PC-9 (cell line): Measurements from ENCODE around the gene EGR1. TPM values are rescaled to one million over a fixed set of nuclear protein-coding genes. Genes with fewer than 3 reads are reported as not detected.

Experiments
- BruUV-seq: library from RNA; stranded (reverse); fragments of 400-500 nt; replicated peaks from 2 replicates; lab custom pipeline; 2021; lab: Mats Ljungman, UMichigan
- CTCF ChIA-PET: fragments of 300-600 bp; sonication (Branson Sonifier 250); formaldehyde crosslinking; loops from one replicate; lab custom pipeline; 2022; ENCODE audit warnings: antibody characterized with exemption; lab: Charles Lee
- POLR2A ChIA-PET: fragments of 300-600 bp; sonication (Branson Sonifier 250); formaldehyde crosslinking; loops from one replicate; lab custom pipeline; 2022; ENCODE audit warnings: antibody characterized with exemption; ENCODE audit not compliant: unreplicated experiment; lab: Charles Lee
- DNase-seq, 2 experiments: peaks; one replicate each; pipeline versions ENCODE4 v3.0.0 to v3.0.0-alpha.2; 2015 to 2022; ENCODE audit warnings: mixed read lengths in 1 of 2
- H2AFZ ChIP-seq: fragments of 200-600 bp; sonication (generic); 2 replicates; pipeline ENCODE4 v1.8.1; 2017; ENCODE audit warnings: antibody characterized with exemption
- H3F3A ChIP-seq: fragments of 200-600 bp; sonication (generic); 2 replicates; pipeline ENCODE4 v1.8.1; 2017; ENCODE audit warnings: antibody characterized with exemption, mild to moderate bottlenecking, low read depth; ENCODE audit not compliant: insufficient read depth
- H3K27ac ChIP-seq: fragments of 200-600 bp; sonication (generic); 2 replicates; pipeline ENCODE4 v1.6.1; 2016; ENCODE audit warnings: mixed run types
- H3K27me3 ChIP-seq: fragments of 200-600 bp; sonication (generic); 2 replicates; pipeline ENCODE4 v1.6.1; 2016; ENCODE audit warnings: low read depth, mixed run types; ENCODE audit not compliant: insufficient read depth
- H3K36me3 ChIP-seq: fragments of 200-600 bp; sonication (generic); 2 replicates; pipeline ENCODE4 v1.6.1; 2016; ENCODE audit warnings: low read depth, mixed run types
- H3K4me1 ChIP-seq: fragments of 200-600 bp; sonication (generic); replicated peaks from 2 replicates; pipeline ENCODE4 v1.6.1; 2016; ENCODE audit warnings: mixed run types; ENCODE audit not compliant: insufficient read depth
- H3K4me2 ChIP-seq: fragments of 200-600 bp; sonication (generic); 2 replicates; pipeline ENCODE4 v1.6.1; 2017; ENCODE audit warnings: mixed run types
- H3K4me3 ChIP-seq: fragments of 200-600 bp; sonication (generic); 2 replicates; pipeline ENCODE4 v1.6.1; 2016; ENCODE audit warnings: mixed run types
- H3K79me2 ChIP-seq: fragments of 200-600 bp; sonication (generic); 2 replicates; pipeline ENCODE4 v1.6.1; 2017; ENCODE audit warnings: low read depth, mixed run types
- H3K9me2 ChIP-seq: fragments of 200-600 bp; sonication (generic); 2 replicates; pipeline ENCODE4 v1.8.1; 2017; ENCODE audit warnings: mild to moderate bottlenecking; ENCODE audit not compliant: insufficient read depth
- H3K9me3 ChIP-seq: fragments of 200-600 bp; sonication (generic); 2 replicates; pipeline ENCODE4 v1.8.1; 2016; ENCODE audit warnings: low read depth; ENCODE audit not compliant: insufficient read depth
- H4K20me1 ChIP-seq: fragments of 200-600 bp; sonication (generic); 2 replicates; pipeline ENCODE4 v1.8.1; 2017; ENCODE audit not compliant: insufficient read depth
- CTCF ChIP-seq: fragments of 200-600 bp; sonication (generic); conservative IDR thresholded peaks from 2 replicates; pipeline ENCODE4 v1.6.1; 2017; ENCODE audit warnings: mixed run types, antibody characterized with exemption, mild to moderate bottlenecking, moderate library complexity
- EZH2 ChIP-seq: fragments of 200-600 bp; sonication (generic); IDR thresholded peaks from 2 replicates; pipeline ENCODE4 v1.8.0; 2017; ENCODE audit warnings: antibody characterized with exemption, low read depth
- intact Hi-C: fragments of 100-400 bp; cut with micrococcal nuclease; formaldehyde crosslinking; loops from one replicate; pipeline ENCODE4 v1.10.0; 2022; ENCODE audit not compliant: unreplicated experiment
- total RNA-seq: library from RNA; stranded (reverse); gene quantifications from 2 replicates; pipeline ENCODE4 v1.2.3, GENCODE V29; 2021

The EGR1 gene
- total RNA-seq, 1 experiment from 2014 or later: 24.7 TPM

GRCh38 chr5:138439477-138440158 lies 25.7 kb upstream of the EGR1 start:
- POLR2A ChIA-PET: interaction anchor here (0.5 kb wide), 1 partner anchor 102 kb away, joined by 3 read pairs; no protein-coding TSS in a partner anchor
- Histone ChIP-seq H3K27ac (no peak overlapping the region), H3K79me2 (no peaks in the 10 kb centered on the region), H4K20me1 (0 out of 2 replicates have a peak, but pooled peaks cover 3% of the 10 kb centered on the region), H2AFZ (no peak overlapping the region), H3K4me3 (peak overlapping the region; percentile 52; the same call in 1 of the 2 replicates), H3K4me2 (peak overlapping the region; percentile 74), H3K9me2 (no peaks in the 10 kb centered on the region), H3K4me1 (0 out of 2 replicates have a peak, but pooled peaks cover 4% of the 10 kb centered on the region), H3K36me3 (0 out of 2 replicates have a peak, but pooled peaks cover 8% of the 10 kb centered on the region), H3K27me3 (peaks cover 10% of the 10 kb centered on the region), H3K9me3 (no peaks in the 10 kb centered on the region), H3F3A (peaks cover 15% of the 10 kb centered on the region; the same call in 1 of the 2 replicates)
- TSS peak; percentile 6 for BruUV-seq
- TF ChIP-seq CTCF (no peak), EZH2 (no peak)
- no peak for DNase-seq
- CTCF ChIA-PET: no interaction called here
- intact Hi-C loops: no loop called here

GRCh38 chr5:138440159-138441073 lies 24.9 kb upstream of the EGR1 start:
- intact Hi-C loops: no loop called here
- 0 out of 2 replicates have a peak, but pooled peaks cover 3% of the 10 kb centered on the region for H4K20me1 ChIP-seq
- no peak overlapping the region for H3K27ac ChIP-seq
- TF ChIP-seq EZH2: no peak
- no peak for TF ChIP-seq CTCF
- H3F3A ChIP-seq: peaks cover 15% of the 10 kb centered on the region; the same call in 1 of the 2 replicates
- no peak overlapping the region for H3K4me3 ChIP-seq
- BruUV-seq: no TSS peak
- H3K9me2 ChIP-seq: no peaks in the 10 kb centered on the region
- no peaks in the 10 kb centered on the region for H3K79me2 ChIP-seq
- H3K4me2 ChIP-seq: no peak overlapping the region
- no peak overlapping the region for H2AFZ ChIP-seq
- 0 out of 2 replicates have a peak, but pooled peaks cover 4% of the 10 kb centered on the region for H3K4me1 ChIP-seq
- ChIA-PET POLR2A (interaction anchor here (0.5 kb wide), 1 partner anchor 103 kb away, joined by 3 read pairs; no protein-coding TSS in a partner anchor), CTCF (no interaction called here)
- no peaks in the 10 kb centered on the region for H3K36me3 ChIP-seq
- DNase-seq: no peak
- H3K9me3 ChIP-seq: no peaks in the 10 kb centered on the region
- peaks cover 10% of the 10 kb centered on the region for H3K27me3 ChIP-seq

- no peak for DNase-seq
- Histone ChIP-seq H3K4me2 (no peak overlapping the region), H3K36me3 (no peaks in the 10 kb centered on the region), H3K9me3 (no peaks in the 10 kb centered on the region), H3K4me3 (no peak overlapping the region), H3K79me2 (no peaks in the 10 kb centered on the region), H4K20me1 (0 out of 2 replicates have a peak, but pooled peaks cover 3% of the 10 kb centered on the region), H2AFZ (no peak overlapping the region), H3K4me1 (0 out of 2 replicates have a peak, but pooled peaks cover 4% of the 10 kb centered on the region), H3K27ac (no peak overlapping the region), H3F3A (peaks cover 15% of the 10 kb centered on the region; the same call in 1 of the 2 replicates), H3K9me2 (no peaks in the 10 kb centered on the region), H3K27me3 (peaks cover 10% of the 10 kb centered on the region)
- BruUV-seq: no TSS peak
- no peak for TF ChIP-seq CTCF
- TF ChIP-seq EZH2: no peak
- intact Hi-C loops: no loop called here
- CTCF ChIA-PET: no interaction called here
- POLR2A ChIA-PET: no interaction called here
These were observed 24.1 kb upstream of the EGR1 start for GRCh38 chr5:138441221-138441620.
